ENCODE results near the gene MGME1. TPM values are rescaled to one million over a fixed set of nuclear protein-coding genes. Genes with fewer than 3 reads are reported as not detected.
A peak's percentile ranks its signal among the peaks of the same experiment; 100 is the strongest.

Gene MGME1
- total and polyA plus RNA-seq, 2 of the 13 experiments (the other 11 are each of a cell fraction or from before 2014, with no cell fraction given), result 36.7 to 66.6 TPM

DNA sequence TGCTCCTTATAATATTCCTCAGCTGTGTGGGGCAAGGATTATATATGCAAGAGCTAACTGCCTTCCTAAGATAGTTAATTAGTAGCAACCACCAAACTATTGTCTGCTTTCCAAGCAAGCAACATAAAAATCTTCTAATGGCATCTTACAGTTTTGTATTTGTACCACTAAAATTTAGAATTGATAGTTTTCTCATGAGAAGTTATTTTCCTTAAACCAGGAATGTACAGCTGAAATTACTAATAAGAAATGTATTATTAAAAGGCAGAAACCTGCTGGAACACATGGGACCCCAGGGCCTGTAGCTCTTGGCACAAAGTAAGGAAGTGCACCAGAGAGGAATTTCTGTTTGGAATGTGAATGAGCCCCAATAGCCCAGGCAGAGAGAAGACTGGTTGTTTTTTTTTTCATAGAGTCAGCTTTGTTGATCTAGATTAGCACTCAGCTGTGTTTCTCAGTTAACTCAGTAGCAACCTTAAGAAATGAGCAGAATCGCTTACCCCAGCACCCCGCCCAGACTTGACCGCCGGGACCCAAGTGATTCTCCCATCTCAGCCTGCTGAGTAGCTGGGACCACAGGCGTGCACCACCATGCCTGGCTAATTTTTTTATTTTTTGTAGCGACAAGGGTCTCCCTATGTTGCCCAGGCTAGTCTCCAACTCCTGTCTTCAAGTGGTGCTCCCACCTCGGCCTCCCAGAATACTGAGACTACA lies 2.6 kb downstream of the MGME1 start (continued):
- no peak for TF ChIP-seq TAF15 (IDR thresholded peaks at IDR 0.05; ENCODE audit: low read depth, low read length, poor library complexity, severe bottlenecking)
- no peak for TF ChIP-seq MAFG (CRISPR knock-in tag; IDR thresholded peaks at IDR 0.05)
- no peak for TF ChIP-seq ATRX (CRISPR knock-in tag; IDR thresholded peaks at IDR 0.05; ENCODE audit: borderline replicate concordance)
- no peak for TF ChIP-seq ATF2 (CRISPR knock-in tag; IDR thresholded peaks at IDR 0.05)
- TF ChIP-seq E2F5 (CRISPR knock-in tag; conservative IDR thresholded peaks at IDR 0.05), result no peak
- no peak for TF ChIP-seq GMEB1 (CRISPR knock-in tag; IDR thresholded peaks at IDR 0.05; ENCODE audit: borderline replicate concordance)
- TF ChIP-seq KMT2B (CRISPR knock-in tag; IDR thresholded peaks at IDR 0.05), result peak; percentile 33; the same call in 1 of the 2 replicates
- TF ChIP-seq ZNF441 (CRISPR knock-in tag; IDR thresholded peaks at IDR 0.05; ENCODE audit: borderline replicate concordance), result no peak
- no peak for TF ChIP-seq ATF5 (CRISPR knock-in tag; IDR thresholded peaks at IDR 0.05; ENCODE audit: low read depth)
- no peak for TF ChIP-seq PAWR (CRISPR knock-in tag; IDR thresholded peaks at IDR 0.05; ENCODE audit: borderline replicate concordance)
- no peak for TF ChIP-seq AKAP8 (CRISPR knock-in tag; IDR thresholded peaks at IDR 0.05)
- TF ChIP-seq BCL6 (CRISPR knock-in tag; IDR thresholded peaks at IDR 0.05), result no peak
- no peak for TF ChIP-seq HNRNPH1 (optimal IDR thresholded peaks at IDR 0.05; ENCODE audit: low read depth, low read length)
- TF ChIP-seq, protein P1, sequence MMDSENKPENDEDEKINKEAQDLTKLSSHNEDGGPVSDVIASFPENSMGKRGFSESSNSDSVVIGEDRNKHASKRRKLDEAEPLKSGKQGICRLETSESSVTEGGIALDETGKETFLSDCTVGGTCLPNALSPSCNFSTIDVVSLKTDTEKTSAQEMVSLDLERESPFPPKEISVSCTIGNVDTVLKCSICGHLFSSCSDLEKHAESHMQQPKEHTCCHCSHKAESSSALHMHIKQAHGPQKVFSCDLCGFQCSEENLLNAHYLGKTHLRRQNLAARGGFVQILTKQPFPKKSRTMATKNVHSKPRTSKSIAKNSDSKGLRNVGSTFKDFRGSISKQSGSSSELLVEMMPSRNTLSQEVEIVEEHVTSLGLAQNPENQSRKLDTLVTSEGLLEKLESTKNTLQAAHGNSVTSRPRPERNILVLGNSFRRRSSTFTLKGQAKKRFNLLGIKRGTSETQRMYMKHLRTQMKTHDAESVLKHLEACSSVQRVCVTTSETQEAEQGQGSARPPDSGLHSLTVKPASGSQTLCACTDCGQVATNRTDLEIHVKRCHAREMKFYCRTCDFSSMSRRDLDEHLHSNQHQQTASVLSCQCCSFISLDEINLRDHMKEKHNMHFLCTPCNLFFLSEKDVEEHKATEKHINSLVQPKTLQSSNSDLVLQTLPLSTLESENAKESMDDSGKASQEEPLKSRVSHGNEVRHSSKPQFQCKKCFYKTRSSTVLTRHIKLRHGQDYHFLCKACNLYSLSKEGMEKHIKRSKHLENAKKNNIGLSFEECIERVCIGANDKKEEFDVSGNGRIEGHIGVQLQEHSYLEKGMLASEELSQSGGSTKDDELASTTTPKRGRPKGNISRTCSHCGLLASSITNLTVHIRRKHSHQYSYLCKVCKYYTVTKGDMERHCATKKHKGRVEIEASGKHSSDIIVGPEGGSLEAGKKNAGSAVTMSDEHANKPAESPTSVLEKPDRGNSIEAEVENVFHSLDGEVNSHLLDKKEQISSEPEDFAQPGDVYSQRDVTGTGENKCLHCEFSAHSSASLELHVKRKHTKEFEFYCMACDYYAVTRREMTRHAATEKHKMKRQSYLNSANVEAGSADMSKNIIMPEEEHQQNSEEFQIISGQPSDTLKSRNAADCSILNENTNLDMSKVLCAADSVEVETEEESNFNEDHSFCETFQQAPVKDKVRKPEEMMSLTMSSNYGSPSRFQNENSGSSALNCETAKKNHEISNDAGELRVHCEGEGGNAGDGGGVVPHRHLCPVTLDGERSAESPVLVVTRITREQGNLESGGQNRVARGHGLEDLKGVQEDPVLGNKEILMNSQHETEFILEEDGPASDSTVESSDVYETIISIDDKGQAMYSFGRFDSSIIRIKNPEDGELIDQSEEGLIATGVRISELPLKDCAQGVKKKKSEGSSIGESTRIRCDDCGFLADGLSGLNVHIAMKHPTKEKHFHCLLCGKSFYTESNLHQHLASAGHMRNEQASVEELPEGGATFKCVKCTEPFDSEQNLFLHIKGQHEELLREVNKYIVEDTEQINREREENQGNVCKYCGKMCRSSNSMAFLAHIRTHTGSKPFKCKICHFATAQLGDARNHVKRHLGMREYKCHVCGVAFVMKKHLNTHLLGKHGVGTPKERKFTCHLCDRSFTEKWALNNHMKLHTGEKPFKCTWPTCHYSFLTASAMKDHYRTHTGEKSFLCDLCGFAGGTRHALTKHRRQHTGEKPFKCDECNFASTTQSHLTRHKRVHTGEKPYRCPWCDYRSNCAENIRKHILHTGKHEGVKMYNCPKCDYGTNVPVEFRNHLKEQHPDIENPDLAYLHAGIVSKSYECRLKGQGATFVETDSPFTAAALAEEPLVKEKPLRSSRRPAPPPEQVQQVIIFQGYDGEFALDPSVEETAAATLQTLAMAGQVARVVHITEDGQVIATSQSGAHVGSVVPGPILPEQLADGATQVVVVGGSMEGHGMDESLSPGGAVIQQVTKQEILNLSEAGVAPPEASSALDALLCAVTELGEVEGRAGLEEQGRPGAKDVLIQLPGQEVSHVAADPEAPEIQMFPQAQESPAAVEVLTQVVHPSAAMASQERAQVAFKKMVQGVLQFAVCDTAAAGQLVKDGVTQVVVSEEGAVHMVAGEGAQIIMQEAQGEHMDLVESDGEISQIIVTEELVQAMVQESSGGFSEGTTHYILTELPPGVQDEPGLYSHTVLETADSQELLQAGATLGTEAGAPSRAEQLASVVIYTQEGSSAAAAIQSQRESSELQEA (CRISPR knock-in tag; IDR thresholded peaks at IDR 0.05; ENCODE audit: not compliant biosample characterization), result no peak
- TF ChIP-seq RARG (CRISPR knock-in tag; IDR thresholded peaks at IDR 0.05; ENCODE audit: low read depth), result no peak

All from HepG2 (cell line).